Measurements from ENCODE around the gene HSD17B1.
"Not testable (repeated sequence)": the region's sequence is repeated elsewhere in the genome, so short reads cannot be mapped to it uniquely, and the experiment has no call there.

HSD17B1 gene

DNA sequence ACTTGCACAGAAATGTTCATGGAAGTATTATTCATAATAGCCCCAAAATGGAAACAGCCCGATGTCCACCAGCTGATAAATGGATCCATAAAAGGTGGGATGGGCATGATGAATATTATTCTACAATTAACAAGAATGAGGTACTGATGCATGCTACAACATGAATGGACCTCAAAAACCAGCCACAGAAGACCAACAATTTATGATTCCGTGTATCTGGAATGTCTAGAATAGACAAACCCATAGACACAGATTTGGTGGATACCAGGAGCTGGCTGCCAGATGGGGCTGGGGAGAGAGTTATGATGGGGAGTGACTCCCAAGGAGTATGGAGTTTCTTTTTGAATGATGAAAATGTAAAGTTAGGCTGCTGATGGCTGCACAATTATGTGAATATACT lies 27.5 kb upstream of the HSD17B1 start:
- DNase-seq (ENCODE audit: low read depth in 2 of 2, low spot score in 1 of 2), result no peak

DNA sequence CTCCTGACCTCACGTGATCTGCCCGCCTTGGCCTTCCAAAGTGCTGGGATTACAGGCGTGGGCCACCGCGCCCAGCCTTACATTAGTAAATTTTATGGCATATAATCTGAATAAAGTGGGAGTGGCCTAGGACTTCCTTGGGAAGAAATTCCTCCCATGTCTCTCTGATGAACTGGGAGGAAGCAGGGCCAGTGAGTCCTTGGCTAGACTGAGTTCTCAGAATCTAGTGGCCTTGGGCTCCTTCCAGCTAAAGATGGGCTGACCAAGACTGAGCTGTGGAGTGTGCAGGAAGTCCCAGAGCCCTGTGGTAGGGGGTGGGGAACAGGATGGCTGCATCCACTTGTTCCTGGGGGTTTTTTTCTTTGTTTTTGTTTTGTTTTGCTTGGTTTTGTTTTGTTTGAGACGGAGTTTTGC lies 26.7 kb upstream of the HSD17B1 start:
- no peak for DNase-seq (ENCODE audit: low read depth in 2 of 2, low spot score in 1 of 2)

DNA sequence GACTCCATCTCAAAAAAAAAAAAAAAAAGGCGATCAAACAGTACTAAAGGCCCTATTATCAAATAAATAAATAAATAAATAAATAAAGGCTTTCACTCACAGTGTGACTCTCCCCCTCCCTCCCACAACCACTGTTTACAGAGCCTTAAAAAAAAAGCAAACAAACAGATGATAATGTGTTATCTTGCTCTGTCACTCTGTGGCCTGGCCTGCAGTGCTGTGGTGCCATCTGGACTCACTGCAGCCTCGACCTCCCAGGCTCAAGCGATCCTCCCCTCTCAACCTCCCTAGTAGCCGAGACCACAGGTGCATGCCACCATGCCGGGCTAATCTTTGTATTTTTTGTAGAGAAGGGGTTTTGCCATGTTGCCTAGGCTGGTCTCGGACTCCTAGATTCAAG lies 24.8 kb upstream of the HSD17B1 start:
- DNase-seq (ENCODE audit: low read depth in 2 of 2, low spot score in 1 of 2), result no peak

DNA sequence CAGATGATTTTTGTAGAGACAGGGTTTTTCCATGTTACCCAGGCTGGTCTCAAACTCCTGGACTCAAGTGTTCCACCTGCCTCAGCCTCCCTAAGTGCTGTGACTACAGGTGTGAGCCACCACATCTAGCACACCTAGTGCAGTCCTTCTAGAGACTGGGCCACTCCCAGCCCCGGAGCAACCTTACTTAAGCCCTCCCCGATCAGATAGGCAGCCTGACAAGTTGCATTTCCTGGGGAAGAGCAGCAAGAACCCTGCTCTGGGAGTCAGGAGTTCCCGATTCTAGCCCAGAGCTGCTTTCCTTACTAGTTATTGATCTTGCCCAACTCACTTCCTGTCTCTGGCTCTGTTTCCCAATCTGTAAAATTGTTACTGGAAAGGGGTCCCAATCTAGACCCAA lies 23.7 kb upstream of the HSD17B1 start:
- no peak for DNase-seq (ENCODE audit: low read depth in 2 of 2, low spot score in 1 of 2)

DNA sequence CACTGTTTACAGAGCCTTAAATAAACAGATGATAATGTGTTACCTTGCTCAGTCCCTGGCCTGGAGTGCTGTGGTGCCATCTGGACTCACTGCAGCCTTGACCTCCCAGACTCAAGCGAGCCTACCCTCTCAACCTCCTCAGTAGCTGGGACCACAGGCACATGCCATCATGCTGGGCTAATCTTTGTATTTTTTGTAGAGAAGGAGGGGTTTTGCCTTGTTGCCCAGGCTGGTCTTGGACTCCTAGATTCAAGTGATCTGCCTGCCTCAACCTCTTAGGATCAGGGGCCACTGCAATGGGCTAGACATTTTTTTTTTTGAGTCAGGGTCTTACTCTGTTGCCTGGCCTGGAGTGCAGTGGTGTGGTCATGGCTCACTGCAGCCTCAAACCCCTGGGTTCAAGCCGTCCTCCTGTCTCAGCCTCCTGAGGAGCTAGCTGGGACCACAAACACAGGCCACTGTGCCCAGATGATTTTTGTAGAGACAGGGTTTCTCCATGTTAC lies 21.7 kb upstream of the HSD17B1 start:
- no peak for DNase-seq (ENCODE audit: low read depth in 2 of 2, low spot score in 1 of 2)

DNA sequence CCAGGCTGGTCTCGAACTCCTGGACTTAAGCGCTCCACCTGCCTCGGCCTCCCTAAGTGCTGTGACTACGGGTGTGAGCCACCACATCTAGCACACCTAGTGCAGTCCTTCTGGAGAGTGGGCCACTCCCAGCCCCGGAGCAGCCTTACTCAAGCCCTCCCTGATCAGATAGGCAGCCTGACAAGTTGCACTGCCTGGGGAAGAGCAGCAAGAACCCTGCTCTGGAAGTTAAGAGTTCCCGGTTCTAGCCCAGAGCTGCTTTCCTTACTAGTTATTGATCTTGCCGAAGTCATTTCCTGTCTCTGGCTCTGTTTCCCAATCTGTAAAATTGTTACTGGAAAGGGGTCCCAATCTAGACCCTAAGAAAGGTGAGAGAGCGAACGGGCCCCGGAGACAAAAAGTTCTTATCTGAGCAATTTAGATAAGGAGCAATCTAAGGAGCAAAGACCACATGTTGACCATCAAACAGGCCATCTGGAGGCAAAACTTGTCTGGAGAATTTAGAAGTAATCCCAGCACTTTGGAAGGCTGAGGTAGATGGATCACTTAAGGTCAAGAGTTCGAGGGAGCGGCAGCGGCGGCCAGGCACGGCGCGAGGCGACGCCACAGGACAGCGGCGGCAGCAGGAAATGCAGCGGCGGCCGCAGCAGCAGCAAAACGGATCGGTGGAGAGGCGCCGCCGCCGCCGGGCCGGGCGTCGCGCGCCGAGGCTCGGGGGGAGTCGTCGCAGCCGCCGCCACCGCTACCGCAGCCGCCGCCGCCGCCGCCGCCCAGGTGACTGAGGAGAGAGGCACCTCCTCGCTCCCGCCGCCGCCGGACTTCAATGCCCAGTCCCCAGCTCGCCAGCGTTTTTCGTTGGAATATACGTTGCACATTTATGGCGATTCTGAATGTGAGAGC lies 21.0 kb upstream of the HSD17B1 start:
- DNase-seq (ENCODE audit: low read depth in 2 of 2, low spot score in 1 of 2), result no peak

DNA sequence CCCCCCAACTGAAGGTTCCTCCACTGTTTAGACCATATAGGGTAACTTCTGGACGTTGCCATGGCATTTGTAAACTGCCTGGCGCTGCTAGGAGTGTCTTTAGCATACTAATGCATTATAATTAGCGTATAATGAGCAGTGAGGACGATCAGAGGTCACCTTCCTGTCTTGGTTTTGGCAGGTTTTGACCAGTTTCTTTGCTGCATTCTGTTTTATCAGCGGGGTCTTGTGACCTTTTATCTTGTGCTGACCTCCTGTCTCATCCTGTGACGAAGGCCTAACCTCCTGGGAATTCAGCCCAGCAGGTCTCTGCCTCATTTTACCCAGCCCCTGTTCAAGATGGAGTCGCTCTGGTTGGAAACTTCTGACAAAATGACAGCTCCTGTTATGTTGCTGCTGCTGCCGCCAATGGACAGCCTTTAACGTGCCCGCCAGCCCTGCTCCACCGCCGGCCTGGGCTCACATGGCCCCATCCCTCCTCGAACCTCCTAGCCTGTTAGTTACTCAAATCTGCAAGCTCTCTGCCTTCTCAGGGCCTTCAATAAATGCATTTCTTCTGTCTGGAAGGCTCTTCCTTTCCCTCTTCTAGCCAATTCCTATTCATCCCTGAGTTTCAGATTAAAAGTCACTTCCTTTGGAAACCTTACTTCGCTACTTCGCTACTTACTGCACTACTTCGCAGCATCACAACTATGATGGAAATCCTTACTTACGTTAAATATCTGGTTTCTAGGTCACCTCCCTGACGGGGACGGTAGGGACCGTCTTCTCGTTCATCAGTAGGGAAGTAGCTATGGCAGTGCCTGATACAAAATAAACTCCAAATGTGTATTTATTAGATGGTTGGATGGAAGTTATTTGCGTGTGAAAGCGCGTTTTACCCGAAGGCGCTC lies 17.3 kb upstream of the HSD17B1 start:
- DNase-seq (ENCODE audit: low read depth in 2 of 2, low spot score in 1 of 2), result no peak

DNA sequence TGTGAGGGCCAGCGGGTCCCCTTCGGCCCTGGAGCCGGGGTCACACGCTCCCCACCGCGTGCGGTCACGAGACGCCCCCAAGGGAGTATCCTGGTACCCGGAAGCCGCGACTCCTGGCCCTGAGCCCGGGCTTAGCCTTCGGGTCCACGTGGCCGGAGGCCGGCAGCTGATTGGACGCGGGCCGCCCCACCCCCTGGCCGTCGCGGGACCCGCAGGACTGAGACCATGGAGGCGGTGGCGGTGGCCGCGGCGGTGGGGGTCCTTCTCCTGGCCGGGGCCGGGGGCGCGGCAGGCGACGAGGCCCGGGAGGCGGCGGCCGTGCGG lies 16.7 kb upstream of the HSD17B1 start, which contains the start of gene NAGLU:
Gene NAGLU (plus strand): TSS at position 194 of the 324 bp plus-strand sequence. CDS start 32 bp downstream, at position 226.
- DNase-seq (ENCODE audit: low read depth in 2 of 2, low spot score in 1 of 2), result peak; percentile 55 to 72

DNA sequence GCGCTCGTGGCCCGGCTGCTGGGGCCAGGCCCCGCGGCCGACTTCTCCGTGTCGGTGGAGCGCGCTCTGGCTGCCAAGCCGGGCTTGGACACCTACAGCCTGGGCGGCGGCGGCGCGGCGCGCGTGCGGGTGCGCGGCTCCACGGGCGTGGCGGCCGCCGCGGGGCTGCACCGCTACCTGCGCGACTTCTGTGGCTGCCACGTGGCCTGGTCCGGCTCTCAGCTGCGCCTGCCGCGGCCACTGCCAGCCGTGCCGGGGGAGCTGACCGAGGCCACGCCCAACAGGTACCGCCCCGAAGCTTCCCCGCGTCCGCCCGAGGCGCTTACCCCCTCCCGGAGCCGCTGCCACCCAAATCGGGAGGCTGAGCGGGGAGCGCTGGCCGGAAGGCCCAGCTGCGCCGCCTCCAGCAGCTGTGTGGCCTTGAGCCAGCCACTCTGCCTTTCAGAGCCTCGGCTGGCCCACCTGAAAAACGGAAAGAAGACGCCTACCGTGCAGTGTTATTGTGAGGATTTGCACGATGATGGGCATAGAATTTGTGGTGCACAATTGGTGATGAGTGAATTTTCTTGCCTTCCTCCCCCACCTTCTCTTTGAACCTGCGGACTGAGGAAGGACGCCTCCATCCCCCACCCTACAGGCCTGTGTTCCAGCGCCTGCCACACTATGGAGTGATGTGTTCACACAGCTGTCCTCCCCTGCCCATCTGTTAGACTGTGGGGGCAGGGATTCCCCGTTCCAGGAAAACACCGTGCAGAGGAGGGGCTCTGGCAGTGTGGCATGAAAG lies 16.2 kb upstream of the HSD17B1 start:
- peak in 1 of 2 donors; percentile 51 for DNase-seq (ENCODE audit: low read depth in 2 of 2, low spot score in 1 of 2)

DNA sequence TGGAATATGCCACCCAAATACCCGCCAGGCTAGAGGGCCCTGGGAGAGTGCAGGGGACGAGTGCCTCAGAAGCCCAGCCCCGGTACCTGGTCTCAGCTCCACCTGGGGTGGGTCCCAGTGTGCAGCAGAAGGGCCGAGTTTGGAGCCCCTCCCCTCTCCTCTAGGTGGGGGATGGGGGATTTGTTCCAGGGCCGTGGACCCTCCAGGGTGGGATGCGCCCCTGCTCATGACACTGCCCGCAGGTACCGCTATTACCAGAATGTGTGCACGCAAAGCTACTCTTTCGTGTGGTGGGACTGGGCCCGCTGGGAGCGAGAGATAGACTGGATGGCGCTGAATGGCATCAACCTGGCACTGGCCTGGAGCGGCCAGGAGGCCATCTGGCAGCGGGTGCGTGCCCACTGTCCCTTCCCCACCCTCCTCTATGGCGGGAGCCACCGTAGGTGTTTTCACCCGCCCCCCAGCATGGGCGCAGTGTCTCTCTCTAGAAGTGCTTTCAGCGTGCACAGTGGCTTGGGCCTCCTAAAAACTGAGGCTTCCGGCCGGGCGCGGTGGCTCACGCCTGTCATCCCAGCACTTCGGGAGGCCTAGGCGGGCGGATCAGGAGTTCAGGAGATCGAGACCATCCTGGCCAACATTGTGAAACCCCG lies 15.4 kb upstream of the HSD17B1 start:
- no peak for DNase-seq (ENCODE audit: low read depth in 2 of 2, low spot score in 1 of 2)

DNA sequence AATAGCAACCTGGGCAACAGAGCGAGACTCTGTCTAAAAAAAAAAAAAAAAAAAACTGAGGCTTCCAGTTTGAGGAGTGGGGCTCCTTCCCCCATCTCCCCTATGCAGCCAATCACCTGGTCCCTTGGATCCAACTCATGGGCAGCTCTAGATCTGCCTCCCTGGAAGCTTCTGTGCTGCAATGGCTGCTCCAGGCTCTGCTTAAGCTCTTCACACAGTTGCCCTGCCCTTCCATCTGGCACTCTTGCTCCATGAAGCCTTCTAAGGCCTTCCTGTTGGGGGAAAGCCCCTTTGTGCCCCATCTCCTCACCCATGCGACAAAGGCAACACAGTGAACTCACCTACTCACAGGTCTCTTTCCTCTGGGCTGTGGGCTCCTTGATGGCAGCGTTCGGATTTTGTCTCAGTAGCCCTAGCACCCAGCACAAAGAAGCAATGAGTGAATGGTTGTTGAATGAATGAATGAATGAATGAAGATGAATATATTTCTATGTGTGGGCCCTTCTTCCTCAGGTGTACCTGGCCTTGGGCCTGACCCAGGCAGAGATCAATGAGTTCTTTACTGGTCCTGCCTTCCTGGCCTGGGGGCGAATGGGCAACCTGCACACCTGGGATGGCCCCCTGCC lies 14.8 kb upstream of the HSD17B1 start:
- no peak for DNase-seq (ENCODE audit: low read depth in 2 of 2, low spot score in 1 of 2)

DNA sequence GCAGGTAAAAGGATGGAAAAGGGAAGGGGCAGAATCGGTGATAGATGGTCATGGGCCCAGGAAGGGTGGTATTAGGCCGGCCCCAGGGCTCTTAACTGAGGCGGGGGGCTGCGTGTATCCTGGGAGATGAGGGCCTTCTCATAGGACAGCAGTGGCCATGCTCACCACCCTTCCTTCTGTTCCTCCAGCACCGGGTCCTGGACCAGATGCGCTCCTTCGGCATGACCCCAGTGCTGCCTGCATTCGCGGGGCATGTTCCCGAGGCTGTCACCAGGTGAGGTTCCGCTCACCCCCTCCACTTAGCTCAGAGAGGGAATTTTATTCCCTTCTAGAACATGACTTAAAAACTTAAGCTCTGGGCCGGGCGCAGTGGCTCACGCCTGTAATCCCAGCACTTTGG lies 14.2 kb upstream of the HSD17B1 start:
- DNase-seq (ENCODE audit: low read depth in 2 of 2, low spot score in 1 of 2), result no peak

DNA sequence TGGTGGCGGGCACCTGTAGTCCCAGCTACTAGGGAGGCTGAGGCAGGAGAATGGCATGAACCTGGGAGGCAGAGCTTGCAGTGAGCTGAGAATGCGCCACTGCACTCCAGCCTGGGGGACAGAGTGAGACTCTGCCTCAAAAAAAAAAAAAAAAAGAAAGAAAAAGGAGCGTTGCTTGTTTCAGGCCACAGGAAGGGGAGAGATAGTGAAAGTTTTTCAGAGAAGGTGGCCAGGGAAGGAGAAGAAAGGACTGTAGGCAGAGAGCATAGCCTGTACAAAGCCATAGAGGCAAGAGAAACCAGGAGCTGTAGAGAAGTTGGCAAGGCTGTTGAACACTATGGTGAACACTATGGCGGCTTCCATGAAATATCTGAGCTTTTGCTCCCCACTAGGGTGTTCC lies 12.2 kb upstream of the HSD17B1 start:
- not testable (repeated sequence) for DNase-seq (ENCODE audit: low read depth in 2 of 2, low spot score in 1 of 2)

DNA sequence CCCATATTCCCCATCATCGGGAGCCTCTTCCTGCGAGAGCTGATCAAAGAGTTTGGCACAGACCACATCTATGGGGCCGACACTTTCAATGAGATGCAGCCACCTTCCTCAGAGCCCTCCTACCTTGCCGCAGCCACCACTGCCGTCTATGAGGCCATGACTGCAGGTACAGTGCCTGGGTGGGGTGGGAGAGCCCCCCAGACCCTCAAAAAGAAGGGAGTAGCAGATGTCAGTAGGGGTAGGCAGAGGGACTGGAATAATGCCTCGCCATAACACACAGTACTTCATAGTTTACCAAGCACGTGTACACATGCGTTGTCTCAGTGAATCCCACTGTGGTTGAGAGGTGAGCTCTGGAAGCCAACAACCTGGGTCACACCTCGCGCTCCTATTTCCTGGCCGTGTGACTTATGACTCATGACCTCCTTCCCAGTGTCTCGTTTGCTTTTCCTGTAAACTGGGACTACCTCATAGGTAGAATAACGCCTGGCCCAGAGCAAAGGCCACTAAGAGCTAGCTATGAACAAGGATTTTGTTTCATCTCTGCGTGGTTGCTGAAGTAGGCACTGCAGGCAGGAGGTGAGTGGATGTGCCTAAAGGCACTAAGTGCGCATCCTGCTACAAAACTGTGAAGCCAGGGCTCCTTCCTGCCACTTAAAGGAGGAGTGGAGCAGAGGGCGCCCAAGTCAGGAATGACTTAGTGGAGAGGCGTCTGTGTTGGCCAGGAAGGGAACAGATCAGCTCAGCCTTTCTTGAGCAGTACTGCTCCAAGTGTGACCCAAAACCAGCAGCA lies 11.5 kb upstream of the HSD17B1 start:
- no peak for DNase-seq (ENCODE audit: low read depth in 2 of 2, low spot score in 1 of 2)

DNA sequence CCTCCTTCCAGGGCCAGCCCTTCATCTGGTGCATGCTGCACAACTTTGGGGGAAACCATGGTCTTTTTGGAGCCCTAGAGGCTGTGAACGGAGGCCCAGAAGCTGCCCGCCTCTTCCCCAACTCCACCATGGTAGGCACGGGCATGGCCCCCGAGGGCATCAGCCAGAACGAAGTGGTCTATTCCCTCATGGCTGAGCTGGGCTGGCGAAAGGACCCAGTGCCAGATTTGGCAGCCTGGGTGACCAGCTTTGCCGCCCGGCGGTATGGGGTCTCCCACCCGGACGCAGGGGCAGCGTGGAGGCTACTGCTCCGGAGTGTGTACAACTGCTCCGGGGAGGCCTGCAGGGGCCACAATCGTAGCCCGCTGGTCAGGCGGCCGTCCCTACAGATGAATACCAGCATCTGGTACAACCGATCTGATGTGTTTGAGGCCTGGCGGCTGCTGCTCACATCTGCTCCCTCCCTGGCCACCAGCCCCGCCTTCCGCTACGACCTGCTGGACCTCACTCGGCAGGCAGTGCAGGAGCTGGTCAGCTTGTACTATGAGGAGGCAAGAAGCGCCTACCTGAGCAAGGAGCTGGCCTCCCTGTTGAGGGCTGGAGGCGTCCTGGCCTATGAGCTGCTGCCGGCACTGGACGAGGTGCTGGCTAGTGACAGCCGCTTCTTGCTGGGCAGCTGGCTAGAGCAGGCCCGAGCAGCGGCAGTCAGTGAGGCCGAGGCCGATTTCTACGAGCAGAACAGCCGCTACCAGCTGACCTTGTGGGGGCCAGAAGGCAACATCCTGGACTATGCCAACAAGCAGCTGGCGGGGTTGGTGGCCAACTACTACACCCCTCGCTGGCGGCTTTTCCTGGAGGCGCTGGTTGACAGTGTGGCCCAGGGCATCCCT lies 9.3 kb upstream of the HSD17B1 start:
- no peak for DNase-seq (ENCODE audit: low read depth in 2 of 2, low spot score in 1 of 2)

DNA sequence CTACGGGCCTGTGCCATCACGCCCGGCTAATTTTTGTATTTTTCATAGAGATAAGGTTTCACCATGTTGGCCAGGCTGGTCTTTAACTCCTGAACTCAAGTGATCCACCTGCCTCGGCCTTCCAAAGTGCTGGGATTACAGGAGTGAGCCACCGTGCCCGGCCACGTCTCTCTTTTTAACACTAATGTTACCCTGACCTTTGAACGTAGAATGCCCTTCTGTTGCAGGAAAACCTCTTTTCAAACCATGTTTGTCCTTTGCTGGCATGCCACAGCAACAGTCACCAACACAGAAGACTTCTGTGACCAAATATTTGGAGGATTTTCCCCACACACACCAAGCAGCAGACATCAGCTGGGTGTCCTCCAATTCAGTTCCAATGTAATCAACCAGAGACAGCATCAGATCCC lies 7.8 kb upstream of the HSD17B1 start:
- DNase-seq (ENCODE audit: low read depth in 2 of 2, low spot score in 1 of 2), result no peak

DNA sequence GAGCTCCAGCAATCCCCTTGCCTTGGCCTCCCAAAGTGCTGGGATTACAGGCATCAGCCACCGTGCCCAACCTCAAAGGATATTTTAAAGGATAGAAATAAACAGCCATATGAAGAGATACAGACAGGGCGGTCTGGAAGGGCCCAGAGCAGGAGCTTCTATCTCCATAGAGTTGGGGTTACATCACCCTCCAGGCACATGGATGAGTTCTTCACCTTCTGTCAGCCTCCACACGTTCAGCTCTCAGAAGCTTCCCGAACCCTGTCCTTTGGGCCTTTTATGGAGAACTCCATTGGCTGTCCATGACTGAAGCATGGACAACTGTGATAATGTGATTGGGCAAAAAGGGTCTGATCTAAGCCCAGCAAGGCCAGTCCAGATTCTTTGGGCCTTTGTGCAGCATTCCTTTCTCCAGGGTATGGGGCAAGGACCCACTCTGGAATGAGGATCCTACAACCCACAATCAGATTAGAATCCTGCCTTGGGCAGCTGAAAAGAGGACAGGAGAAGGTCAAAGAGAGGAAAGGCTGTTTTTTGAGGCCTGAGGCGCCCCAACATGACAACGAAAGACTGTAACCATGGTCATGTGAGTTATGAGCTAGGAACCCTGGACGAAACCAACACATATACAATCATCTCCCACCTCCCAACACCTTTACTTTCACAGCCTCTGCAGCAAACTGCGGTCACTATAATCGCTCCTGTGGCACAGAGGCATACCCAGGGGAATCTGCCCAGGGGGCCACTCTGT lies 6.8 kb upstream of the HSD17B1 start:
- DNase-seq (ENCODE audit: low read depth in 2 of 2, low spot score in 1 of 2), result not testable (repeated sequence)
